Medulla oblongata (tissue), 1 donor: ENCODE results near the gene PRPF8.
"Not testable (repeated sequence)": the region's sequence is repeated elsewhere in the genome, so short reads cannot be mapped to it uniquely, and the experiment has no call there.

Source experiments
- DNase-seq: peaks from one replicate; pipeline ENCODE4 v3.0.0-alpha.2; 2015; ENCODE audit errors: extremely low spot score

Gene PRPF8

GRCh38 chr17:1690544-1691221, 6.0 kb upstream of the PRPF8 start:
- DNase-seq = no peak

- DNase-seq = not testable (repeated sequence)
Observed at GRCh38 chr17:1688405-1688804, 3.7 kb upstream of the PRPF8 start.

GRCh38 chr17:1686086-1686485, 1.4 kb upstream of the PRPF8 start:
- DNase-seq = no peak

- DNase-seq = peak; percentile 22
Observed at GRCh38 chr17:1683459-1683858, 1.2 kb downstream of the PRPF8 start.

GRCh38 chr17:1676401-1676800, 8.3 kb downstream of the PRPF8 start:
- no peak for DNase-seq

GRCh38 chr17:1673041-1673785, 11.5 kb downstream of the PRPF8 start:
- no peak for DNase-seq

DNA sequence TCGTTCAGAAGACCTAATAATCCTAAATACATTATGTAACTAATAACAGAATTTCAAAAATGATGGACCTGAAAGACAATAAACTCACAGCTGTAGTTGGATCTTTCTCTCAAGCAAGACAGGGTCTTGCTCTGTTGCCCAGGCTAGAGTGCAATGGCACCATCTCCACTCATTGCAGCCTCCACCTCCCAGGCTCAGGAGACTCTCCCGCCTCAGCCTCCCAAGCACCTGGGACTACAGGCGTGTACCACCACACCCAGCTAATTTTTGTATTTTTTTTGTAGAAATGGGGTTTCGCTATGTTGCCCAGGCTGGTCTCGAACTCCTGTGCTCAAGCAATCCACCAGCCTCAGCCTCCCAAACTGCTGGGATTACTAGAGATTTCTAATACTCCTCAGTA, 20.7 kb downstream of the PRPF8 start:
- DNase-seq = not testable (repeated sequence)

DNA sequence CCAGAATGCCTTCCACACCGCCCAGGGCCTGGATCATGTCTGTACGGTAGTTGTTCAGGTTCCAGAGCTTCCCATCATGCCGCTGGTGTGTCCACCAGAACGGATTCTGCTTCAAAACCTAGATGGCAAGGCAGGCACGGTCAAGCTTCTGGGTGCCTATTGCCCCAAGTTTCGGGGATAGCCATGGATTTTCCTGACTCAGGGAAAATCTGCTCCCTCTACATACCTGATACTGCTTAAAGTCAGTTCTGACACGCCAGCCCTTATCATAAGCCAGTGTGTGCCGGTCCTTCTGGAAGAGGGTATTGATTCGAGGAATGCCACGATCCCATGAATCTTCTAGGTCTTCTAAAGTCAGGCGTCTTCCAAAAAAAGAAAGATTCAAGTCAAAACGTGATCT, 23.6 kb downstream of the PRPF8 start:
- DNase-seq = no peak

DNA sequence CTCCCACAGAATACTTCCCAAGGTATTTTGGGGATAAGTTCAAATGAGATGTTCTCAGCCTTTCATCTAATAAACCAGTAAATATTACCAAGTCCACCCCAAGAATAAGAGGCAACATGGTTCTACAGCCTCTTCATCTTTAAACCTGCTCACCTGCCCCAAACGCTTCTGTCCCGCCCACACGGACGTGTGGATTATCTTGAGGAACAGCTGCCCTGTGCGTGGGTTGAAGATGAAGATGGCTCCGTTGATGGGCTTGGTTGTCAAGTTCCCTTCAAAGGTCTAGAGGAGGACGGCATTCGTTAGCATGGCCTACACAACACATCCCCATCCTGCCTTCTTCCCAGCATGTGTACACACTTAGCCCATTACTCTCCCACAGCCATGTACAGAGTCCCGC, 26.6 kb downstream of the PRPF8 start:
- no peak for DNase-seq

DNA sequence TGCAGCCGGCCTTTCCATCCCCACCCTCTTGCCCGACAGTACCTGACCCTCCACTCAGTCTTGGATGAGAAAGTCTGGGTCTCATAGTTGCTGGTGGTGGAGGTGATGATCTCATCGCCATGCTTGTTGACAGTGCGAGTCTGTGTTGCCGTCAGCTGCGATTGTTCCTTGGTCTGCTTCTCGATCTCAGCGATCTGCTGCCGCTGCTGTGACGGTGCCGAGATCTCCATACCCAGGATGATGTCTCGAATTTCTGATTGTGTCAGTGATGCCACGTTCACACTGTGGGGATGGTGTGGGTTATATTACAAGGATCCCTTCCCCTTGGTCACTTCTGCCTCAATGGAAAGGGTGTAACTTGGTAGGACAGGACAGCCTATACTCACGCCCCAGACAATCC, 30.9 kb downstream of the PRPF8 start:
- DNase-seq = no peak

GRCh38 chr17:1652794-1653193, 31.9 kb downstream of the PRPF8 start:
- DNase-seq = not testable (repeated sequence)

GRCh38 chr17:1651559-1651844, 33.2 kb downstream of the PRPF8 start:
- DNase-seq = no peak

GRCh38 chr17:1650731-1651558, 33.7 kb downstream of the PRPF8 start:
- DNase-seq = no peak

GRCh38 chr17:1649844-1650501, 34.7 kb downstream of the PRPF8 start, which contains the start of gene RILP:
RILP (minus strand) TSS chr17:1649866; CDS start chr17:1649804, 62 bp downstream.
- no peak for DNase-seq

- DNase-seq = peak; percentile 97
Observed at GRCh38 chr17:1648963-1649843, 35.5 kb downstream of the PRPF8 start.

DNA sequence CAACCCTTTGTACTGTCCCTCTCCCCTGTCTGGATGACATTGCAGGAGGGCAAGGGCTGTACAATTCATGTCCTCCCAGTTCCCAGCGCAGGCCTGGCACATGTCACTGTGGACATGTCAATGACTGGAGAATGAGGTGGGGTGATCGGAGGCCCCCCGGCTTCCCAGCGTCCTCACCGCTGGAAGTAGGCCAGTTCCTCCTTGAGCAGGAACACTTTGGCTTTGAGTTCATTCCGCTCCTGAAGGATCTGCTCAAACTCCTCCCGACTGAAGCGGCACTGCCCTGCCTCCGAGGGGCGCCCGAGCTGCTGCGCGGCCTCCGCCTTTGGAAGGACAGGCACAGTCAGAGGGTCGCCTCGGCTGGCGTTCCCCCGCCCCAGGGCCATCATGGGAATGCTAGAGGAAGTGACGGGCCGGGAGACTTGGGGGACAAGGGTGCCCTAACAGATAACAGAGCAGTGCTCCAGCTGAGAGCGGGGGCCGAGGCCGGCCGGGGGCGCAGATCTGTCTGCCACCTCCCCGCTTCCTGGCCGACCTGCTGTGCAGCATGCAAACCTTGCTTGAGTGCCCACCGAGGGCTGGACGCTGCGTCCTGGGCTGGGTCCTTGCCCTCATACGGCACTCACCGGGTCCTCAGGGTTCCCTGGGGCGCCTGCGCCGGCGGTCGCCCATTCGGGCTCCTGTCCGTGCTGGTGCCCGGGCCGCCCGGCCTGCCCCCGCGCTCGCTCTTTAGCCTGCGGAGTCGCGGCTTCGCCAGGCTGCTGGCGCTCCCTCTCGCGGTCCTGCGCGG, 36.3 kb downstream of the PRPF8 start:
- DNase-seq = peak; percentile 43

GRCh38 chr17:1647802-1648171, 36.9 kb downstream of the PRPF8 start:
- DNase-seq = no peak

GRCh38 chr17:1646199-1646875, 38.3 kb downstream of the PRPF8 start:
- no peak for DNase-seq
